Testis (tissue), 2 donors: ENCODE results near the gene DDB1.

Source experiments
- POLR2A ChIP-seq: fragments of 450-650 bp; IDR thresholded peaks from one replicate; pipeline ENCODE4 v1.6.1; 2017; ENCODE audit warnings: antibody characterized with exemption, mild to moderate bottlenecking, moderate library complexity
- TF ChIP-seq, protein P1 (sequence below), 3 experiments: fragments of 450-650 bp in 2 of 3; fragments of 200-600 bp in 1 of 3; sonication (generic) in 1 of 3; IDR thresholded peaks; one replicate each; pipeline ENCODE4 v1.5.1; 2016 to 2019; ENCODE audit warnings: antibody characterized with exemption in 3 of 3, mild to moderate bottlenecking in 2 of 3, moderate library complexity in 1 of 3

DNA sequence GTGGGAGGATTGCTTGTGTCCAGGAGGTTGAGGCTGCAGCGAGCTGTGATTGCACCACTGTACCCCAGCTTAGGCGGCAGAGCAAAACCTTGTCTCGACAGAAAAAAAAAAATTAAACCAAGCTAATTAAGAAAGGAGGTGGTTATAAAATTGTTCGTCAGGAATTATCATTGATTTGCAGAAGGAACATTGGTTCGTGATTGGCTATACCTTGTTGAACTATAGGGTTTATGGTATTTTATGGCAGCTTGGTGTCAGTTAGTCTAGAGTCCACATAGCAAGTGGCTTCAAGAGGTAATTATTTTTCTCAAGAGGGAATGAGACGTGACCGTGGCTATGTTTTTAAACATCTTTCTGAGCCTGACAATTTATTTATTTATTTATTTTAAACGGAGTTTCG lies 48.0 kb upstream of the DDB1 start:
- TF ChIP-seq POLR2A, result no peak
- TF ChIP-seq, protein P1, sequence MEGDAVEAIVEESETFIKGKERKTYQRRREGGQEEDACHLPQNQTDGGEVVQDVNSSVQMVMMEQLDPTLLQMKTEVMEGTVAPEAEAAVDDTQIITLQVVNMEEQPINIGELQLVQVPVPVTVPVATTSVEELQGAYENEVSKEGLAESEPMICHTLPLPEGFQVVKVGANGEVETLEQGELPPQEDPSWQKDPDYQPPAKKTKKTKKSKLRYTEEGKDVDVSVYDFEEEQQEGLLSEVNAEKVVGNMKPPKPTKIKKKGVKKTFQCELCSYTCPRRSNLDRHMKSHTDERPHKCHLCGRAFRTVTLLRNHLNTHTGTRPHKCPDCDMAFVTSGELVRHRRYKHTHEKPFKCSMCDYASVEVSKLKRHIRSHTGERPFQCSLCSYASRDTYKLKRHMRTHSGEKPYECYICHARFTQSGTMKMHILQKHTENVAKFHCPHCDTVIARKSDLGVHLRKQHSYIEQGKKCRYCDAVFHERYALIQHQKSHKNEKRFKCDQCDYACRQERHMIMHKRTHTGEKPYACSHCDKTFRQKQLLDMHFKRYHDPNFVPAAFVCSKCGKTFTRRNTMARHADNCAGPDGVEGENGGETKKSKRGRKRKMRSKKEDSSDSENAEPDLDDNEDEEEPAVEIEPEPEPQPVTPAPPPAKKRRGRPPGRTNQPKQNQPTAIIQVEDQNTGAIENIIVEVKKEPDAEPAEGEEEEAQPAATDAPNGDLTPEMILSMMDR (IDR thresholded peaks at IDR 0.05), result no peak
